GM12878 (cell line): ENCODE measurements around the gene CCNYL1. TPM values are rescaled to one million over a fixed set of nuclear protein-coding genes. Genes with fewer than 3 reads are reported as not detected.

ENCODE experiments used
- ATAC-seq: fragments of 200-7000 bp; cut with Tn5 transposase; 3 replicates; pipeline ENCODE4 v1.9.1; 2020; ENCODE audit warnings: mild to moderate bottlenecking, moderate library complexity
- BruUV-seq: library from RNA; stranded (reverse); fragments of 400-500 nt; replicated peaks from 2 replicates; lab custom pipeline; 2021; lab: Mats Ljungman, UMichigan
- CTCF ChIA-PET: fragments of 300-600 bp; sonication (Branson Sonifier 250); formaldehyde crosslinking; extraction: SDS; loops from one replicate; lab custom pipeline; 2021; ENCODE audit warnings: inconsistent platforms; lab: Yijun Ruan, JAX
- POLR2A ChIA-PET: fragments of 350-600 bp; formaldehyde crosslinking; extraction: SDS; loops from one replicate; lab custom pipeline; 2021; ENCODE audit warnings: inconsistent platforms; lab: Charles Lee
- RAD21 ChIA-PET: fragments of 300-600 bp; sonication (Branson Sonifier 250); formaldehyde crosslinking; loops from one replicate; lab custom pipeline; 2023; ENCODE audit warnings: antibody characterized with exemption; ENCODE audit not compliant: unreplicated experiment; lab: Charles Lee
- SMC1A ChIA-PET: fragments of 300-600 bp; sonication (Branson Sonifier 250); formaldehyde crosslinking; loops from one replicate; lab custom pipeline; 2023; ENCODE audit not compliant: unreplicated experiment, uncharacterized antibody; lab: Charles Lee
- DNase-seq: peaks from one replicate; pipeline ENCODE4 v3.0.0-alpha.2; 2011; ENCODE audit warnings: low read depth, low spot score
- FAIRE-seq: peaks from 3 replicates; lab custom pipeline; 2011; peaks lifted over from hg19 to GRCh38; lab: Jason Lieb, UNC
- H2AFZ ChIP-seq: 2 replicates; pipeline ENCODE4 v1.6.0; 2011; ENCODE audit warnings: low read depth, low read length, control low read depth; ENCODE audit not compliant: control insufficient read depth
- H3K27ac ChIP-seq: 2 replicates; pipeline ENCODE4 v1.5.1; 2011; ENCODE audit warnings: control low read depth; ENCODE audit not compliant: control insufficient read depth, insufficient read depth
- H3K27me3 ChIP-seq, 2 experiments: replicated peaks in 1 of 2; 2 replicates each; pipeline versions ENCODE4 v1.6.0 to v1.6.1; 2011; ENCODE audit warnings: low read length in 1 of 2; ENCODE audit not compliant: control insufficient read depth in 2 of 2, insufficient read depth in 2 of 2
- H3K36me3 ChIP-seq, 2 experiments: 2 replicates each; pipeline ENCODE4 v1.5.1; 2011; ENCODE audit warnings: low read length in 1 of 2; ENCODE audit not compliant: control insufficient read depth in 2 of 2, insufficient read depth in 2 of 2
- H3K4me1 ChIP-seq: 2 replicates; pipeline ENCODE4 v1.6.1; 2011; ENCODE audit warnings: mild to moderate bottlenecking, low read length, moderate library complexity, mixed read lengths; ENCODE audit not compliant: control insufficient read depth, insufficient read depth
- H3K4me2 ChIP-seq: 2 replicates; pipeline ENCODE4 v1.6.0; 2011; ENCODE audit warnings: control low read depth; ENCODE audit not compliant: control insufficient read depth, insufficient read depth
- H3K4me3 ChIP-seq: fragments of 200-600 bp; sonication (generic); 2 replicates; pipeline ENCODE4 v1.5.1; 2016
- H3K79me2 ChIP-seq: 2 replicates; pipeline ENCODE4 v1.6.0; 2011; ENCODE audit warnings: low read length; ENCODE audit not compliant: control insufficient read depth, insufficient read depth
- H3K9ac ChIP-seq: 2 replicates; pipeline ENCODE4 v1.8.0; 2011; ENCODE audit warnings: low read length, control low read depth, mixed read lengths; ENCODE audit not compliant: control insufficient read depth, insufficient read depth
- H3K9me3 ChIP-seq: replicated peaks from 3 replicates; pipeline ENCODE4 v1.5.1; 2011; ENCODE audit warnings: mild to moderate bottlenecking, low read length; ENCODE audit not compliant: control insufficient read depth, insufficient read depth
- H4K20me1 ChIP-seq: 2 replicates; pipeline ENCODE4 v1.6.0; 2011; ENCODE audit not compliant: control insufficient read depth, insufficient read depth
- ATF2 ChIP-seq: IDR thresholded peaks from 2 replicates; pipeline ENCODE4 v1.6.1; 2012; ENCODE audit warnings: low read length, inconsistent platforms
- BHLHE40 ChIP-seq, 2 experiments: fragments of 450-650 bp in 1 of 2; IDR thresholded peaks; 2 replicates each; pipeline ENCODE4 v1.6.1; 2011 to 2017; ENCODE audit warnings: low read depth in 2 of 2, borderline replicate concordance in 1 of 2, improper control_type of control experiment in 1 of 2, low read length in 1 of 2, mild to moderate bottlenecking in 1 of 2
- CREM ChIP-seq: IDR thresholded peaks from 2 replicates; pipeline ENCODE4 v1.6.1; 2014; ENCODE audit warnings: antibody characterized with exemption, low read depth
- JUND ChIP-seq: IDR thresholded peaks from 2 replicates; pipeline ENCODE4 v1.6.1; 2012; ENCODE audit warnings: low read depth, mild to moderate bottlenecking, low read length, improper control_type of control experiment, moderate library complexity
- SREBF2 ChIP-seq: IDR thresholded peaks from 2 replicates; pipeline ENCODE4 v1.6.1; 2012; ENCODE audit warnings: mild to moderate bottlenecking, low read length
- ZNF622 ChIP-seq: fragments of 450-650 bp; IDR thresholded peaks from 2 replicates; pipeline ENCODE4 v1.6.1; 2017; ENCODE audit warnings: mild to moderate bottlenecking, inconsistent platforms
- WGBS: methylation state at CpG from one replicate; pipeline ENCODE4 v1.1.6; 2016; ENCODE audit warnings: low lambda C conversion rate; ENCODE audit not compliant: insufficient replicate concordance, insufficient coverage; ENCODE audit errors: missing lambda C conversion rate; 5-methylcytosine and 5-hydroxymethylcytosine counted together
- in situ Hi-C: fragments of 300-500 bp; cut with MboI; formaldehyde crosslinking; loops from 9 replicates; pipeline ENCODE4 v1.14.3; 2018; ENCODE audit warnings: mixed read lengths
- intact Hi-C: fragments of 100-400 bp; cut with micrococcal nuclease; formaldehyde crosslinking; loops from one replicate; pipeline ENCODE4 v1.14.2; 2022; ENCODE audit not compliant: unreplicated experiment
- polyA plus RNA-seq, 11 experiments: library from polyadenylated mRNA; depleted of rRNA in 4 of 11; unstranded in 6 of 11; stranded (reverse) in 5 of 11; fragments of >200 nt; fragmentation: Nextera tagmentation in 4 of 11; fragmentation: Illumina TruSeq in 1 of 11; extraction: Ambion mirVana in 4 of 11; extraction: Trizol in 1 of 11; gene quantifications; 1 replicate in 1 of 11; 2 replicates in 10 of 11; pipeline versions ENCODE4 v1.2.1 to v1.2.3, GENCODE V29; 2011 to 2016; ENCODE audit warnings: inconsistent platforms in 2 of 11, missing spikeins in 2 of 11, low read depth in 1 of 11
- total RNA-seq, 4 experiments: library from RNA; depleted of rRNA in 3 of 4; stranded (reverse); fragments of >200 nt in 3 of 4; fragmentation: Illumina TruSeq in 1 of 4; extraction: Trizol in 1 of 4; gene quantifications; 2 replicates each; pipeline versions ENCODE4 v1.2.1 to v1.2.3, GENCODE V29; 2013 to 2021
- TF ChIP-seq, protein P1 (sequence below): fragments of 450-650 bp; IDR thresholded peaks from 2 replicates; pipeline ENCODE4 v1.6.1; 2014; ENCODE audit warnings: mild to moderate bottlenecking
- TF ChIP-seq, protein P2 (sequence below): fragments of 150-350 bp; IDR thresholded peaks from 2 replicates; pipeline ENCODE4 v1.6.1; 2014; ENCODE audit warnings: mild to moderate bottlenecking, low read depth, low read length

CCNYL1 gene
- total and polyA plus RNA-seq, 10 of the 15 experiments (the other 5 are each of a cell fraction or from before 2014, with no cell fraction given): 1.8 to 12.3 (median 5.9) TPM

- TF ChIP-seq, protein P1, sequence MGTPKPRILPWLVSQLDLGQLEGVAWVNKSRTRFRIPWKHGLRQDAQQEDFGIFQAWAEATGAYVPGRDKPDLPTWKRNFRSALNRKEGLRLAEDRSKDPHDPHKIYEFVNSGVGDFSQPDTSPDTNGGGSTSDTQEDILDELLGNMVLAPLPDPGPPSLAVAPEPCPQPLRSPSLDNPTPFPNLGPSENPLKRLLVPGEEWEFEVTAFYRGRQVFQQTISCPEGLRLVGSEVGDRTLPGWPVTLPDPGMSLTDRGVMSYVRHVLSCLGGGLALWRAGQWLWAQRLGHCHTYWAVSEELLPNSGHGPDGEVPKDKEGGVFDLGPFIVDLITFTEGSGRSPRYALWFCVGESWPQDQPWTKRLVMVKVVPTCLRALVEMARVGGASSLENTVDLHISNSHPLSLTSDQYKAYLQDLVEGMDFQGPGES: no peak
- TF ChIP-seq ZNF622 (no peak), ATF2 (no peak), BHLHE40 (IDR thresholded peaks at IDR 0.05; ENCODE audit: borderline replicate concordance in 1 of 2, low read depth in 2 of 2, low read length in 1 of 2) (no peak)
Observed at GRCh38 chr2:207749873-207750272, 38.4 kb downstream of the CCNYL1 start (continued).

DNA sequence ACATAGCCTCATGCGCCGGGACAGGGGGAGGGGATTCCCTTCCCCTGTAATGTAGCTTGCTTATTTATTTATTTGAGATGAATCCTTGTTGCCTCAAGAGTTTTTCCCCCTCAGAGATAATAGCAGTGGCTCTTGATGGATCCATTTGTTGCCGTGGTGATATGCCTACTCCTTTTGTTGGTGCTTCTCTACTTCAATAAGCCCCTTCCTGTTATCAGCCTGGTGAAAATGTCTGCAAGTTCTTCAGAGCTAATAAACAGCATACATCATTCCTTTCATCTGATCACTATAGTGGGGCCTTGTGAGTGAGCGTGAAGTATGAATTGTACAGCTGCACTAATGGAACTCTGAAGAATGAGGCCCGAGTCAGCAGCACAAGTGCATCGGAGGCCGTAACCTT is 38.9 kb downstream of the CCNYL1 start:
- ChIA-PET SMC1A (interaction anchor here (0.7 to 9.9 kb wide), 7 partner anchors 10 to 323 kb away, joined by 3 to 190 read pairs (median 5); no protein-coding TSS in a partner anchor), RAD21 (interaction anchor here (1.5 to 6.1 kb wide), 4 partner anchors 8 to 322 kb away, joined by 3 to 115 read pairs (median 30); no protein-coding TSS in a partner anchor), POLR2A (interaction anchor here (0.7 to 1.2 kb wide), 2 partner anchors 125 to 261 kb away, joined by 3 read pairs; partner anchors contain the start of gene METTL21A), CTCF (interaction anchor here (0.7 to 9.5 kb wide), 5 partner anchors 16 to 290 kb away, joined by 3 to 183 read pairs (median 4); no protein-coding TSS in a partner anchor)
- H3K9me3 ChIP-seq: no peaks in the 10 kb centered on the region
- 97% methylated on average over 7 of the region's 7 CpGs for WGBS
- no peaks in the 10 kb centered on the region for H4K20me1 ChIP-seq
- H3K27ac ChIP-seq: no peak overlapping the region
- no peak overlapping the region for H2AFZ ChIP-seq
- no peaks in the 10 kb centered on the region for H3K4me1 ChIP-seq
- no peaks in the 10 kb centered on the region for H3K79me2 ChIP-seq
- H3K36me3 ChIP-seq: peaks cover 2 to 5% of the 10 kb centered on the region in 2 experiments; a peak in 3 of 4 replicates
- FAIRE-seq (no peak), DNase-seq (no peak), ATAC-seq (no peak)
- BruUV-seq: no TSS peak
- H3K4me3 ChIP-seq: no peak overlapping the region
- intact Hi-C loops: no loop called here
- H3K9ac ChIP-seq: no peak overlapping the region
- H3K27me3 ChIP-seq: no peaks in the 10 kb centered on the region
- H3K4me2 ChIP-seq: no peak overlapping the region
- in situ Hi-C loops: no loop called here
- no peak for TF ChIP-seq SREBF2
- no peak for TF ChIP-seq JUND
- TF ChIP-seq CREM: no peak
- TF ChIP-seq, protein P2, sequence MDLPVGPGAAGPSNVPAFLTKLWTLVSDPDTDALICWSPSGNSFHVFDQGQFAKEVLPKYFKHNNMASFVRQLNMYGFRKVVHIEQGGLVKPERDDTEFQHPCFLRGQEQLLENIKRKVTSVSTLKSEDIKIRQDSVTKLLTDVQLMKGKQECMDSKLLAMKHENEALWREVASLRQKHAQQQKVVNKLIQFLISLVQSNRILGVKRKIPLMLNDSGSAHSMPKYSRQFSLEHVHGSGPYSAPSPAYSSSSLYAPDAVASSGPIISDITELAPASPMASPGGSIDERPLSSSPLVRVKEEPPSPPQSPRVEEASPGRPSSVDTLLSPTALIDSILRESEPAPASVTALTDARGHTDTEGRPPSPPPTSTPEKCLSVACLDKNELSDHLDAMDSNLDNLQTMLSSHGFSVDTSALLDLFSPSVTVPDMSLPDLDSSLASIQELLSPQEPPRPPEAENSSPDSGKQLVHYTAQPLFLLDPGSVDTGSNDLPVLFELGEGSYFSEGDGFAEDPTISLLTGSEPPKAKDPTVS: no peak
